GDM1 (cell line): Measurements from ENCODE around the gene KLF6.

Source experiments
- DNase-seq: peaks from one replicate; lab custom pipeline; 2025; lab: John Stamatoyannopoulos, UW

The KLF6 gene

DNA sequence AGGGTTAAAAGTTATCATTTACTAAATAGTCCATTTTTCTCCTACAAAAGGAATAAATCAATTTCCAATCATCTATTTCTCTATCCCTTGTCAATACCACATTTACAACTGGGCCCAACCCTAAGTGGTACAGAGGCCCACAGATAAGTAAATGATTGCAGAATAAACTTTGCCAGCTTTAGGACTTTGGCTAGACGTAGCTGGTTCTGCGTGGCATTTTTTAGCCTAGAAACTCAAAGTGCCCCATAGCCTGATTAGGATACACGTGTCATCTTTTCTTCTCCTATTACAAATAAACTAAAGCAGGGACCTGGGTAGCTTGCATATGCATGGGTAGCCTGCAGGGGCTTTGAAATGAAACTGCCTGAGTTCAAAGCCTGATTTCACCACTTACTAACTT is 56.4 kb downstream of the KLF6 start:
- no peak for DNase-seq

DNA sequence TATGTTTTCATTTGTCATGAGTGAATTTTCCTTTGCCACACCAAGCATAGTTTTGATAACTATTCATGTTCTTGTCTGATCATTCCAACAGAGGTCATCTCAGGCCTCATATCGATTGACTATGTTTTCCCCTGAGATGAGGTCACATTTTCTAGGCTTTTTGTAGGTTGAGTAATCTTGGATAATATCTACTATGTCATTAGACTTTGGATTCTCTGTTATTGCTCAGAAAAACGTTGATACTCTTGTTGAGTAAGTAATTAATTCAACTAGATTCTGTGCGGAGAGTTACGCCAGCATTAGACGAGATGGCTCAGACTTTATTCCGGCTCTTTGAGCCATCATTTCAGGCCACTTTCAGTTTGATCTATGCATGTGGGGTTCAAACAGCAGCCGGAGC is 57.7 kb downstream of the KLF6 start:
- no peak for DNase-seq
